ENCODE measurements around the gene NR4A1. TPM values are rescaled to one million over a fixed set of nuclear protein-coding genes. Genes with fewer than 3 reads are reported as not detected.
"Not testable (repeated sequence)": the region's sequence is repeated elsewhere in the genome, so short reads cannot be mapped to it uniquely, and the experiment has no call there.

NR4A1 gene
- total RNA-seq, 1 donor from 2014 or later = 58.9 TPM

DNA sequence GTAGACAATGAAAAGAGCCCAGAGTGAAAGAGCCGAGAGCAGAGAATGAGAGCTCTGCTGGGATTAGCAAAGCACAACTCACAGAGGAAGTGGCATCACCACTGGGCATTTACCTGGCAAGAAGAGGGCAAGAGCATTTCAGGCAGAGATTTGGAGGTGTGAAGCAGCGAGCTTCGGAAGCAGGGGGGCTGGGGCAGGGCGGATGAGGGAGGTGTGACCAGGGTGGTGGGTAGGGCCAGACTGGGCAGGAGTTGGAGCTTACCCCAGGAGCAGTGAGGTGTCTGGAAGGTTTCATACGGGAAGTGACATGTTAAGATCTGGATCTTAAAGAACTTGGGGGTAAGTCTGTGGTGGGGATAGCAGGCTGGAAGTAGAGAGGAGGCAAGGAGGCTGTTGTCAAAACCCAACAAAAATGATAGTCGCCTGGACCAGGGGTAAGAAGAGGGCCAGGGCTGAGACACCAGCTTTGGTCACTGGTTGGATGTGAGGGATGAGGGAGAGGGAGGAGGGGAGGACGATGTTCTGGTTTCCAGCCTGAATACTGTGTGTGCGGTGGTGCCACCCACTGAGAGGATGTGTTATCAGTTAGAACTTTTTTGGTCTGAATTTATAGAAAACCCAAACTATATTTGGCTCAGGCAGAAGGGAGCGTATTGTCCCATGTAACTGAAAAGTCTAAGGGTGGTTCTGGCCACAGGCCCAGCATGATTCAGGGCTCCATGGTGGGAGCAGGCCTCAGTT, 33.4 kb downstream of the NR4A1 start:
- DNase-seq (no peak), ATAC-seq (no peak)
- intact Hi-C loops (cut with micrococcal nuclease) = loop anchor here (5.0 kb wide), 1 partner anchor 57 kb away; no protein-coding TSS in a partner anchor

- ATAC-seq (no peak), DNase-seq (no peak)
- intact Hi-C loops (cut with micrococcal nuclease) = no loop called here
These were observed 34.5 kb downstream of the NR4A1 start for GRCh38 chr12:52085682-52086180.

DNA sequence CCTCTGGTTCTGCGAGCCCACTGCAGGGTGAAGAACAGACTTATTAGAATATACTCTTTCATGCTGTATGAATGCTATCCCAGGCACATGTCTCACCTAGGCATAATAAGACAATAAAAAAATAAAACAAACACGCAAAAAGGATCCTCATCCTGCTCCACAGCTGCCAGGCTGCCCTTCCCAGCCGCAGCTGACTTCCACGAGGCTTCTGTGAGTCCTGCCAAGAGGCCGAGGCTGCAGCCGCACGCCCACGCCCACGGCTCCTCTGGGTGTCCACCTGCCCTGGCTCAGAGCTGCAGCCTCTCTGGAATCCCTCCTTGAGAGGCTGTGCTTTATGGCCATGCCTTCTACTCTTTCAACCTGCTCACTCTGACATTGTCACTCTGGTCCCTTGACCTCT, 35.1 kb downstream of the NR4A1 start:
- DNase-seq = no peak
- intact Hi-C loops (cut with micrococcal nuclease) = no loop called here

GRCh38 chr12:52086944-52087835, 35.9 kb downstream of the NR4A1 start:
- intact Hi-C loops (cut with micrococcal nuclease) = no loop called here
- DNase-seq (no peak), ATAC-seq (no peak)

More for the DNA sequence above, 35.1 kb downstream of the NR4A1 start:
- ATAC-seq = no peak

DNA sequence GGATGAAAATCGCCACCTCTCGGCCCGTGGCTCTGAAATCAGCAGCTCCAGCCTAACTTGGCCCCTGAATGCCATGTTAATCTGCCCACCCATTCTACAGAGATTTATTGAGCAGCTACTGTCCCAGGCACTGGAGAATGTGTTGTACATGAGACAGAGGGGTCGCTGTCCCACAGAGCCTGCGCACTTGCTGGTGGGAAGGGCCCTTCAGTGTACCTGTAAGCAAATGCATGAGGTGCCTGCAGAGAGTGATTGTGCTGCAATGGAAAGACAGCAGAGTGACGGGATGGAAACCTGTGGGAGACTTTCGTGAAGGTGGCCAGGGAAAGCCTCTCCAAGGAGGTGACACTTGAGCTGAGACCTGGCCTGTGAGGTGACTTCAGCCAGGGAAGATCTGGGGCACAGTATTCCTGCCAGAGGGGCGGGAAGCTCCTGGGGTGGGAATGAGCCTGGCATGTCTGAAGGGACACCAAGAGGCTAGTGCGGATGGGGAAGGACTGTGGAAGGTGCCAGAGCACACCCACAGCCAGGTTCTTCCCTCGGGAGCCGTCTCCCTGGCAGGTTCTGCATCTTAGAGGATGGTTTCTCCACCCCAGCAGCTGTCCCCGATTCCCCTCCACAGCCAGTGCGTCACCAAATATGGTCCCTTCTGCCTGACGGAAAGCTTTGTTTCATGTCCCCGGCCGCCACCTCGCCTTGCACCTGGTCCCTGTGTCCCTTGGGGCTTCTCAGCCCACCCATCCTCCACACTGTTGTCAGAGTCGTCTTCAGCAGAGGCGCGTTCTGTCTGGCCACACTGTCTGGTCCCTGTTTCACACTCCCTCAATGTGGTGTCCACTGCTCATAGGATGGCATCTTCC, 36.9 kb downstream of the NR4A1 start:
- ATAC-seq (no peak), DNase-seq (no peak)
- intact Hi-C loops (cut with micrococcal nuclease) = no loop called here

GRCh38 chr12:52089491-52089890, 38.2 kb downstream of the NR4A1 start:
- ATAC-seq (no peak), DNase-seq (no peak)
- intact Hi-C loops (cut with micrococcal nuclease) = no loop called here

GRCh38 chr12:52090291-52090690, 39.0 kb downstream of the NR4A1 start:
- intact Hi-C loops (cut with micrococcal nuclease) = no loop called here
- DNase-seq (no peak), ATAC-seq (no peak)

DNA sequence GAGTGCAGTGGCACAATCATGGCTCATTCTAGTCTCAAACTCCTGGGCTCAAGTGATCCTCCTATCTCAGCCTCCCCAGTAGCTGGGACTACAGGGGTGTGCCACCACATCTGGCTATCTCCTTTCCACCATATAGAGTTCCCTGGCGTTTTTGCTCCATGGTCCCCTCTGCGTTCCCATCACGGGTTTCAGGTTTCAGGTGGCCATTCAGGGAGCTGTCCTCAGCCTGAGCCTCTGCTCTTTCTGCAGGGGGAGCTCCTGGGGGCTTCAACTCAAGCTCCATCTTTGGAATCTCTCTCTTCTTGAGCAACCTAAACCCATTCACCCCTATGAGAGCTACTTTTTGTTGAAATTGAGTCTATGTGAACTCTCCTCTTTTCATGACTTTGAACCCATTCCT, 39.8 kb downstream of the NR4A1 start:
- DNase-seq (no peak), ATAC-seq (no peak)
- intact Hi-C loops (cut with micrococcal nuclease) = no loop called here

DNA sequence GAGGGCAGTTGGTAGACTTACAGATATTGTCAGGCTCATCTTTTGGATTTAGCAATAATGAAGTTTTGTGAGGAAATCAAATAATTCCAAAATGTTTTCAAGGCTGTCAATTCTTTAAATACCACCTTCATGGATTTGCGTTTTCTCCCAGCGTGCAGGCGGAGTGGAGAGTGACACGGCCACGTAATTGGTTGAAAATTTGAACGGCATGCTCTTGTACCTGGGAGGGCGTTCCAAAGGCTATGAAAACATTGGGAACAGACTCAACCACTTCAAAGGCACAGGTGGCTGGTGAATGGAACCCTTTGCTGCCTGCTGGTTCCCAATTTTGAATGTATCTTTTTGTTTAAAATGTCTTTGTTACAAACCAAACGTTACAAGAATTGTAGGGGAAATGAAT, 40.6 kb downstream of the NR4A1 start:
- ATAC-seq (no peak), DNase-seq (no peak)
- intact Hi-C loops (cut with micrococcal nuclease) = no loop called here

GRCh38 chr12:52093346-52093745, 42.1 kb downstream of the NR4A1 start:
- DNase-seq (no peak), ATAC-seq (no peak)
- intact Hi-C loops (cut with micrococcal nuclease) = no loop called here

- no peak for ATAC-seq
These were observed 45.2 kb downstream of the NR4A1 start for GRCh38 chr12:52096332-52097044.

DNA sequence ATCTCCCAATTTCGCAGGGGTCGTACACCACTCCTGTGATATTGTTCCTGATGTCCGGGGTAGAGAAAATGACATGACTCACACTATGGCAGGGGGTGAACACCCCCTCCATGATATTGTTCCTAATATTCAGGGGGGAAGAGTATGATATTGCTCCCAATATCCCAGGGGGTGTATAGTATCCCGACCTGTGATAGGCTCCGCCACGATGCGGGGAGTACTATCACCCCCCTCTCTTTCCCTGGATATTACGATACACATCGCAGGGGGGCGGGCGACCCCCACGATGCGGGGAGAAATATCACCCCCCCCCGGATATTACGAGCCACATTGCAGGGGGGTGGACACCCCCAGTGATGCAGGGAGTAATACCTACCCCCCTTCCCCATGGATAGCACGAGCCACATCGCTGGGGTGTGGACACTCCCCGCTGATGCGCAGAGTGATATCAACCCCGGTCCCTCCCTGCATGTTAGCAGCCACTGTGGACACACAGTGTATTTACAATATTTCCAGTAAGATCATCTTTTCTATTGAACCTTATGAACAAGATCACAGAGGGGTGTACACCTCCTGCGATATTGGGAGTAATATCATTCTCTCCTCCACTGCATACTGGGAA, 45.9 kb downstream of the NR4A1 start:
- intact Hi-C loops (cut with micrococcal nuclease) = no loop called here
- DNase-seq = no peak
- no peak for ATAC-seq

More at GRCh38 chr12:52096332-52097044, 45.2 kb downstream of the NR4A1 start:
- intact Hi-C loops (cut with micrococcal nuclease) = no loop called here
- DNase-seq = no peak

DNA sequence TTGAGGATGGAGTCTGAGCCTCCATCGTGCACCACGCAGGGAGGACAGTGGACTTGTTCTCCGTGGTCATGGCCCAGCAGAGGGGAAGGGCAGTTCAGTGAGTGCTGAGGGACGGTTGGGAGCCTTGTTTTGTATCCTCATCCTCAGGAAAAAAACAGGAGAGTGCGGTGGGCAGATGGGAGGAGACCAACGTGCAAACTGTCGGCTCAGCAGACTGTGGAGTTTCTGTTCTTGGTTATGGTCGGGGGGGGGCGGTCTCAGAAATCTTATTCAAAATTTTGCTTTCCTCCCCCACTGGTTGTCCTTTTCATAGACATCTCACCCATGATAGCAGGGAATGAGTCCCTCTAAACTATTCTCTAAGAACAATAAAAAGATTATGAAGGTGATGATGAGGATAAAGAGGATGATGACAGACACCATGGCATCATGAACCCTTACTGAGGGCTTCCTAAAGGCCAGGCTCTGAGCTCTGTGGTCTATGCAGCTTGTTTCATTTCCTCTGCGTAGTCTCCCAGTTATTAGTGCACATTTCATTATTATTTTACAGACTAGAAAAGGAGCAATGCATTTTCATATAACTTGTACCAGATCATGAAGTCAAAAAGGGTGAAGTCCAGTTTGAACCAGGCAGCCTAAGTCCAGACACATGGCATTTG, 53.3 kb downstream of the NR4A1 start:
- intact Hi-C loops (cut with micrococcal nuclease); DNase-seq: not testable (repeated sequence)

More for the DNA sequence above, 53.3 kb downstream of the NR4A1 start:
- not testable (repeated sequence) for ATAC-seq

Other genes starting within 250 kb of the NR4A1 start
- 0.35 TPM for gene FIGNL2, start 202.7 kb upstream of the NR4A1 start, total RNA-seq
- gene ANKRD33, start 163.3 kb upstream of the NR4A1 start, total RNA-seq = not detected
- gene ACVRL1, start 143.9 kb upstream of the NR4A1 start, total RNA-seq = 31.7 TPM
- 11.2 TPM for gene ACVR1B, start 99.7 kb upstream of the NR4A1 start, total RNA-seq
- gene TAMALIN, start 44.5 kb upstream of the NR4A1 start, total RNA-seq = 22.2 TPM
- gene ATG101, start 18.5 kb downstream of the NR4A1 start, total RNA-seq = 26.5 TPM
- gene SMIM41, start 28.3 kb downstream of the NR4A1 start, total RNA-seq = not detected
- not detected for gene KRT80, start 140.6 kb downstream of the NR4A1 start, total RNA-seq
- gene KRT7, start 181.8 kb downstream of the NR4A1 start, total RNA-seq = 0.69 TPM
- not detected for gene KRT86, start 223.2 kb downstream of the NR4A1 start, total RNA-seq
- gene KRT81, start 240.1 kb downstream of the NR4A1 start, total RNA-seq = not detected

Measured in left ventricle myocardium superior (tissue), 1 donor.